Tibial nerve (tissue), 4 donors: ENCODE measurements around the gene RBM25. TPM values are rescaled to one million over a fixed set of nuclear protein-coding genes. Genes with fewer than 3 reads are reported as not detected.

Source experiments
- DNase-seq, 2 donors: peaks; one replicate each; pipeline ENCODE4 v3.0.0-alpha.2; 2019; ENCODE audit warnings: low spot score in 2 of 2
- H3K27ac ChIP-seq, 4 donors: fragments of 200-600 bp; sonication (generic) in 3 of 4; one replicate each; pipeline ENCODE4 v1.5.1; 2017 to 2019; ENCODE audit warnings: mild to moderate bottlenecking in 1 of 4
- H3K27me3 ChIP-seq, 2 donors: fragments of 200-600 bp; sonication (generic) in 1 of 2; one replicate each; pipeline versions ENCODE4 v1.5.1 to v1.6.0; 2017 to 2019
- H3K36me3 ChIP-seq, 3 donors: fragments of 200-600 bp; sonication (generic); one replicate each; pipeline ENCODE4 v1.5.1; 2018 to 2019
- H3K4me1 ChIP-seq, 4 donors: fragments of 200-600 bp; sonication (generic) in 3 of 4; one replicate each; pipeline ENCODE4 v1.5.1; 2017 to 2019
- H3K4me3 ChIP-seq, 4 donors: fragments of 200-600 bp; sonication (generic) in 3 of 4; one replicate each; pipeline ENCODE4 v1.5.1; 2017 to 2019; ENCODE audit warnings: mild to moderate bottlenecking in 1 of 4, moderate library complexity in 1 of 4
- H3K9me3 ChIP-seq, 4 donors: fragments of 200-600 bp; sonication (generic) in 3 of 4; one replicate each; pipeline ENCODE4 v1.5.1; 2017 to 2019
- CTCF ChIP-seq, 5 experiments: fragments of 200-600 bp in 3 of 5; fragments of 450-650 bp in 2 of 5; sonication (generic) in 3 of 5; IDR thresholded peaks; one replicate each; pipeline ENCODE4 v1.5.1; 2016 to 2019; ENCODE audit warnings: antibody characterized with exemption in 5 of 5, mild to moderate bottlenecking in 3 of 5, moderate library complexity in 2 of 5
- EP300 ChIP-seq, 2 donors: sonication (generic); formaldehyde crosslinking; IDR thresholded peaks; one replicate each; pipeline ENCODE4 v1.6.1; 2017; ENCODE audit warnings: antibody characterized with exemption in 2 of 2, mild to moderate bottlenecking in 1 of 2
- POLR2A ChIP-seq, 2 donors: fragments of 450-650 bp; IDR thresholded peaks; one replicate each; pipeline ENCODE4 v1.6.1; 2017; ENCODE audit warnings: antibody characterized with exemption in 2 of 2, mild to moderate bottlenecking in 2 of 2, moderate library complexity in 2 of 2
- WGBS, 2 donors: methylation state at CpG; one replicate each; pipeline ENCODE4 v1.1.5; 2018; 5-methylcytosine and 5-hydroxymethylcytosine counted together
- total RNA-seq, 4 donors: library from RNA; depleted of rRNA; stranded (reverse); fragments of >200 nt; gene quantifications; one replicate each; pipeline ENCODE4 v1.1.0, GENCODE V29; 2016

The RBM25 gene
- total RNA-seq, 4 donors from 2014 or later = 87.4 to 120 (median 101) TPM

GRCh38 chr14:73047808-73048207 lies 10.5 kb upstream of the RBM25 start:
- Histone ChIP-seq H3K36me3 (no peaks in the 10 kb centered on the region), H3K4me1 (no peaks in the 10 kb centered on the region), H3K27me3 (no peaks in the 10 kb centered on the region), H3K4me3 (no peak overlapping the region), H3K9me3 (no peaks in the 10 kb centered on the region), H3K27ac (no peak overlapping the region)
- 87 to 97% methylated on average over 1 of the region's 1 CpG for WGBS, 2 donors
- TF ChIP-seq POLR2A (IDR thresholded peaks at IDR 0.05) = no peak
- TF ChIP-seq EP300 (IDR thresholded peaks at IDR 0.05) = no peak
- TF ChIP-seq CTCF (IDR thresholded peaks at IDR 0.05) = no peak
- DNase-seq = no peak

- Histone ChIP-seq H3K27ac (no peak overlapping the region), H3K4me1 (no peaks in the 10 kb centered on the region), H3K4me3 (no peak overlapping the region), H3K36me3 (no peaks in the 10 kb centered on the region), H3K9me3 (no peaks in the 10 kb centered on the region), H3K27me3 (no peaks in the 10 kb centered on the region)
- no peak for DNase-seq
- TF ChIP-seq POLR2A (IDR thresholded peaks at IDR 0.05) = no peak
- no peak for TF ChIP-seq CTCF (IDR thresholded peaks at IDR 0.05)
- 51 to 56% methylated on average over 4 of the region's 4 CpGs for WGBS, 2 donors
Measured at GRCh38 chr14:73049428-73049827, 8.9 kb upstream of the RBM25 start.

GRCh38 chr14:73055251-73055650 lies 3.1 kb upstream of the RBM25 start:
- Histone ChIP-seq H3K27ac (no peak overlapping the region), H3K27me3 (no peaks in the 10 kb centered on the region), H3K36me3 (no peaks in the 10 kb centered on the region), H3K4me1 (peaks cover 0 to 17% (median 7%) of the 10 kb centered on the region in 4 donors), H3K4me3 (no peak overlapping the region), H3K9me3 (no peaks in the 10 kb centered on the region)
- TF ChIP-seq EP300 (IDR thresholded peaks at IDR 0.05) (no peak), CTCF (IDR thresholded peaks at IDR 0.05) (no peak), POLR2A (IDR thresholded peaks at IDR 0.05) (no peak)
- DNase-seq = no peak
- 76 to 84% methylated on average over 1 of the region's 1 CpG for WGBS, 2 donors

GRCh38 chr14:73057944-73058223 lies 450 bp upstream of the RBM25 start:
- Histone ChIP-seq H3K36me3 (no peaks in the 10 kb centered on the region), H3K27ac (peak overlapping the region; percentile 74 to 97 (median 92)), H3K9me3 (no peaks in the 10 kb centered on the region), H3K4me3 (peak overlapping the region; percentile 19 to 85 (median 66)), H3K4me1 (peaks cover 0 to 42% (median 15%) of the 10 kb centered on the region in 4 donors), H3K27me3 (no peaks in the 10 kb centered on the region)
- no peak for DNase-seq
- WGBS, 2 donors = 5 to 9% methylated on average over 8 of the region's 8 CpGs
- TF ChIP-seq POLR2A (IDR thresholded peaks at IDR 0.05) (no peak), EP300 (IDR thresholded peaks at IDR 0.05) (no peak), CTCF (IDR thresholded peaks at IDR 0.05) (no peak)

GRCh38 chr14:73058922-73059673 lies 764 bp downstream of the RBM25 start:
- Histone ChIP-seq H3K9me3 (no peaks in the 10 kb centered on the region), H3K27me3 (no peaks in the 10 kb centered on the region), H3K27ac (peak overlapping the region; percentile 74 to 97 (median 92)), H3K4me3 (peak overlapping the region; percentile 61 to 85 (median 68)), H3K4me1 (peaks cover 0 to 54% (median 15%) of the 10 kb centered on the region in 4 donors), H3K36me3 (no peaks in the 10 kb centered on the region)
- TF ChIP-seq CTCF (IDR thresholded peaks at IDR 0.05) (no peak), POLR2A (IDR thresholded peaks at IDR 0.05) (no peak), EP300 (IDR thresholded peaks at IDR 0.05) (no peak)
- DNase-seq = peak in 1 of 2 donors; percentile 36
- 0 to 1% methylated on average over 27 of the region's 27 CpGs for WGBS, 2 donors
